Neural cell (in vitro differentiated cells): ENCODE results near the gene HACD2. TPM values are rescaled to one million over a fixed set of nuclear protein-coding genes. Genes with fewer than 3 reads are reported as not detected.

Experiments used
- H2AFZ ChIP-seq: fragments of 200-600, 300-800 bp; sonication (generic), shearing (Covaris generic); 2 replicates; pipeline ENCODE4 v1.6.0; 2014; ENCODE audit warnings: low read depth, mild to moderate bottlenecking, antibody characterized with exemption, low read length, moderate library complexity
- H3F3A ChIP-seq: fragments of 200-600 bp; shearing (Covaris generic); 2 replicates; pipeline ENCODE4 v1.6.1; 2016; ENCODE audit warnings: mild to moderate bottlenecking, moderate library complexity, mixed read lengths, antibody characterized with exemption, low read length; ENCODE audit not compliant: insufficient read depth, poor library complexity, severe bottlenecking
- H3K27ac ChIP-seq: fragments of 200-600, 300-800 bp; sonication (generic), shearing (Covaris generic); 2 replicates; pipeline ENCODE4 v1.5.1; 2014; ENCODE audit warnings: mild to moderate bottlenecking, low read length, moderate library complexity
- H3K27me3 ChIP-seq: fragments of 300-800, 200-600 bp; sonication (generic), shearing (Covaris generic); 2 replicates; pipeline ENCODE4 v1.6.0; 2014; ENCODE audit warnings: mild to moderate bottlenecking, low read depth, low read length, moderate library complexity; ENCODE audit not compliant: insufficient read depth
- H3K36me3 ChIP-seq: fragments of 300-800, 200-600 bp; sonication (generic), shearing (Covaris generic); 2 replicates; pipeline ENCODE4 v1.5.1; 2014; ENCODE audit warnings: mild to moderate bottlenecking, antibody characterized with exemption, low read length, moderate library complexity; ENCODE audit not compliant: insufficient read depth
- H3K4me2 ChIP-seq: fragments of 300-800, 200-600 bp; sonication (generic), shearing (Covaris generic); 2 replicates; pipeline ENCODE4 v1.6.0; 2014; ENCODE audit warnings: mild to moderate bottlenecking, low read length
- H3K4me3 ChIP-seq: fragments of 300-800, 200-600 bp; sonication (generic), shearing (Covaris generic); 2 replicates; pipeline ENCODE4 v1.5.1; 2014; ENCODE audit warnings: mild to moderate bottlenecking, low read length, moderate library complexity
- H3K79me2 ChIP-seq: fragments of 200-600 bp; shearing (Covaris generic); replicated peaks from 2 replicates; pipeline ENCODE4 v1.6.0; 2014; ENCODE audit warnings: mild to moderate bottlenecking, low read length, moderate library complexity; ENCODE audit not compliant: insufficient read depth
- H3K9ac ChIP-seq: fragments of 300-800, 200-600 bp; sonication (generic), shearing (Covaris generic); 2 replicates; pipeline ENCODE4 v1.6.1; 2016; ENCODE audit warnings: mild to moderate bottlenecking, low read length, mixed read lengths
- H3K9me2 ChIP-seq: fragments of 200-600 bp; shearing (Covaris generic); 2 replicates; pipeline ENCODE4 v1.6.1; 2016; ENCODE audit warnings: mild to moderate bottlenecking, low read length, mixed read lengths; ENCODE audit not compliant: insufficient read depth
- H3K9me3 ChIP-seq: fragments of 200-600, 300-800 bp; sonication (generic), shearing (Covaris generic); 2 replicates; pipeline ENCODE4 v1.6.1; 2016; ENCODE audit warnings: mild to moderate bottlenecking, mixed run types, low read length, moderate library complexity, mixed read lengths
- H4K20me1 ChIP-seq: fragments of 200-600 bp; shearing (Covaris generic); 2 replicates; pipeline ENCODE4 v1.6.1; 2016; ENCODE audit warnings: mild to moderate bottlenecking, mixed run types; ENCODE audit not compliant: insufficient read depth
- EP300 ChIP-seq: fragments of 450-650 bp; conservative IDR thresholded peaks from 2 replicates; pipeline ENCODE4 v1.6.1; 2014; ENCODE audit warnings: antibody characterized with exemption, mild to moderate bottlenecking, moderate library complexity; ENCODE audit not compliant: poor library complexity, severe bottlenecking
- EZH2 ChIP-seq: fragments of 200-600, 300-800 bp; shearing (Covaris generic), sonication (generic); IDR thresholded peaks from 2 replicates; pipeline ENCODE4 v1.6.1; 2014; ENCODE audit warnings: antibody characterized with exemption, low read length, borderline replicate concordance, mild to moderate bottlenecking; ENCODE audit not compliant: insufficient read depth, poor library complexity, severe bottlenecking
- MXI1 ChIP-seq: fragments of 450-650 bp; conservative IDR thresholded peaks from 2 replicates; pipeline ENCODE4 v1.6.1; 2014; ENCODE audit warnings: antibody characterized with exemption, mild to moderate bottlenecking; ENCODE audit not compliant: poor library complexity, severe bottlenecking
- POLR2AphosphoS5 ChIP-seq: IDR thresholded peaks from 2 replicates; pipeline ENCODE4 v1.6.1; 2012
- SMC3 ChIP-seq: fragments of 450-650 bp; conservative IDR thresholded peaks from 2 replicates; pipeline ENCODE4 v1.6.1; 2014; ENCODE audit warnings: antibody characterized with exemption, mild to moderate bottlenecking, moderate library complexity; ENCODE audit not compliant: poor library complexity
- TAF1 ChIP-seq: IDR thresholded peaks from 2 replicates; pipeline ENCODE4 v1.6.1; 2012; ENCODE audit warnings: low read depth
- polyA plus RNA-seq: library from polyadenylated mRNA; depleted of rRNA; stranded (reverse); fragments of >200 nt; gene quantifications from 2 replicates; pipeline ENCODE4 v1.2.3, GENCODE V29; 2014
- TF ChIP-seq, protein P1 (sequence below): IDR thresholded peaks from 2 replicates; pipeline ENCODE4 v1.6.1; 2012; ENCODE audit warnings: borderline replicate concordance

The HACD2 gene
- polyA plus RNA-seq, 1 donor from 2014 or later = 28.0 TPM

DNA sequence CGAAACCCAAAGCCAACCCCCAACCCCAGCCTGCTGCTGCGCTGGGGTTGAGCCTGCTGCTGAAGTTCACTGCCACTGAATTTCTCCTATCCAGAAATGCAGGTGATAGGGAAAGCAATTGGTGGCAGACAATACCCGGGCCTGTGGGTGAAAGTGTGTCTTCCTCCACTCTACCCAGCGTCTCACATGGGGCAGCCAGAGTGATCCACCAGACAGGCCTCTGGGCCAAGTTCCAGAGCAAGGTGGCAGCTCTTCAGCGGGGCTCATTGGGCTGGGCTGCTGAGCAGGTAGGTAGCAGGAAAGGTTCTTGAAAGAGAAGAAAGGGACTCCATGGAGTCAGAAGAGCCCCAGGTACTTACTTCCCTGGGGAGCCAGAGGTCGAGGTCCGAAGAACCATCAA lies 141.9 kb downstream of the HACD2 start:
- Histone ChIP-seq H3K9me2 (no peaks in the 10 kb centered on the region), H3F3A (no peaks in the 10 kb centered on the region), H3K36me3 (no peaks in the 10 kb centered on the region), H3K9ac (no peak overlapping the region), H3K79me2 (peaks cover 12% of the 10 kb centered on the region), H2AFZ (no peak overlapping the region), H3K27me3 (peaks cover 4% of the 10 kb centered on the region), H3K4me3 (no peak overlapping the region), H3K4me2 (no peak overlapping the region), H3K27ac (peak overlapping the region; percentile 85), H4K20me1 (no peaks in the 10 kb centered on the region), H3K9me3 (no peaks in the 10 kb centered on the region)
- no peak for TF ChIP-seq EP300
- TF ChIP-seq MXI1 = no peak
- TF ChIP-seq, protein P1, sequence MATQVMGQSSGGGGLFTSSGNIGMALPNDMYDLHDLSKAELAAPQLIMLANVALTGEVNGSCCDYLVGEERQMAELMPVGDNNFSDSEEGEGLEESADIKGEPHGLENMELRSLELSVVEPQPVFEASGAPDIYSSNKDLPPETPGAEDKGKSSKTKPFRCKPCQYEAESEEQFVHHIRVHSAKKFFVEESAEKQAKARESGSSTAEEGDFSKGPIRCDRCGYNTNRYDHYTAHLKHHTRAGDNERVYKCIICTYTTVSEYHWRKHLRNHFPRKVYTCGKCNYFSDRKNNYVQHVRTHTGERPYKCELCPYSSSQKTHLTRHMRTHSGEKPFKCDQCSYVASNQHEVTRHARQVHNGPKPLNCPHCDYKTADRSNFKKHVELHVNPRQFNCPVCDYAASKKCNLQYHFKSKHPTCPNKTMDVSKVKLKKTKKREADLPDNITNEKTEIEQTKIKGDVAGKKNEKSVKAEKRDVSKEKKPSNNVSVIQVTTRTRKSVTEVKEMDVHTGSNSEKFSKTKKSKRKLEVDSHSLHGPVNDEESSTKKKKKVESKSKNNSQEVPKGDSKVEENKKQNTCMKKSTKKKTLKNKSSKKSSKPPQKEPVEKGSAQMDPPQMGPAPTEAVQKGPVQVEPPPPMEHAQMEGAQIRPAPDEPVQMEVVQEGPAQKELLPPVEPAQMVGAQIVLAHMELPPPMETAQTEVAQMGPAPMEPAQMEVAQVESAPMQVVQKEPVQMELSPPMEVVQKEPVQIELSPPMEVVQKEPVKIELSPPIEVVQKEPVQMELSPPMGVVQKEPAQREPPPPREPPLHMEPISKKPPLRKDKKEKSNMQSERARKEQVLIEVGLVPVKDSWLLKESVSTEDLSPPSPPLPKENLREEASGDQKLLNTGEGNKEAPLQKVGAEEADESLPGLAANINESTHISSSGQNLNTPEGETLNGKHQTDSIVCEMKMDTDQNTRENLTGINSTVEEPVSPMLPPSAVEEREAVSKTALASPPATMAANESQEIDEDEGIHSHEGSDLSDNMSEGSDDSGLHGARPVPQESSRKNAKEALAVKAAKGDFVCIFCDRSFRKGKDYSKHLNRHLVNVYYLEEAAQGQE = no peak
- no peak for TF ChIP-seq EZH2
- no peak for TF ChIP-seq TAF1
- TF ChIP-seq POLR2AphosphoS5 = no peak
- TF ChIP-seq SMC3 = no peak

DNA sequence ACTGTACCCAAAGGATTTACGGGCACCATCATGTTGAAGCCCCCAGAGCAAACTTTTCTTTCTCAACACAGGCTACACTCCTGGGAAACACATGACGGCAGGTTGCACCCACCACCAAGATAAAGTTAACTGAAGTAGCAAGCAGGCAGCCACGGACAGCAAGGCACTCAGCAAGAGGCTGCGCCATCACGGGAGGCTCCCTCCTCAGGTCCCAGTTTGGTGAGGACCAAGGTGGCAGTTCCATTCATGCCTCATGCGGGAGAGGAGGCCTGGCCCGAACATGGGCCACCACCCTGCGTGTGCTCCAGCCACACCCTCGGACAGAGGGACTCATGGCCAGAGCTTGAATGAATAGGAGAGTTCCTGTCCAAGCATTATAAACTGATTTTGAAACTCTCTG lies 142.7 kb downstream of the HACD2 start:
- no peak overlapping the region for H3K4me2 ChIP-seq
- H3K9me3 ChIP-seq = no peaks in the 10 kb centered on the region
- H3K36me3 ChIP-seq = no peaks in the 10 kb centered on the region
- no peaks in the 10 kb centered on the region for H4K20me1 ChIP-seq
- peaks cover 12% of the 10 kb centered on the region for H3K79me2 ChIP-seq
- no peaks in the 10 kb centered on the region for H3K9me2 ChIP-seq
- no peak overlapping the region for H3K4me3 ChIP-seq
- H2AFZ ChIP-seq = no peak overlapping the region
- H3K9ac ChIP-seq = no peak overlapping the region
- H3F3A ChIP-seq = no peaks in the 10 kb centered on the region
- TF ChIP-seq, protein P1 = no peak
- H3K27me3 ChIP-seq = no peaks in the 10 kb centered on the region
- H3K27ac ChIP-seq = no peak overlapping the region

Other genes with a start within 250 kb of the HACD2 start
- 7.7 and 8.4 TPM in 2 replicates for gene ADCY5, start 136.0 kb downstream of the HACD2 start, polyA plus RNA-seq